ENCODE measurements around the gene LRRC8A.

LRRC8A gene

GRCh38 chr9:128887914-128888350, 6.0 kb downstream of the LRRC8A start:
- peak; percentile 63 for DNase-seq (ENCODE audit: low read depth)
- H3K4me3 ChIP-seq (ENCODE audit: low read depth, low read length) = no peak overlapping the region
- TF ChIP-seq CTCF (conservative IDR thresholded peaks at IDR 0.05; ENCODE audit: low read depth, low read length) = no peak

- no peak for DNase-seq (ENCODE audit: low read depth)
- TF ChIP-seq CTCF (conservative IDR thresholded peaks at IDR 0.05; ENCODE audit: low read depth, low read length) = no peak
- no peak overlapping the region for H3K4me3 ChIP-seq (ENCODE audit: low read depth, low read length)
These were observed 9.6 kb downstream of the LRRC8A start for GRCh38 chr9:128891321-128892220.

- no peak overlapping the region for H3K4me3 ChIP-seq (ENCODE audit: low read depth, low read length)
- DNase-seq (ENCODE audit: low read depth) = peak; percentile 84
- no peak for TF ChIP-seq CTCF (conservative IDR thresholded peaks at IDR 0.05; ENCODE audit: low read depth, low read length)
These were observed 10.4 kb downstream of the LRRC8A start for GRCh38 chr9:128892221-128892921.

- no peak overlapping the region for H3K4me3 ChIP-seq (ENCODE audit: low read depth, low read length)
- no peak for DNase-seq (ENCODE audit: low read depth)
- TF ChIP-seq CTCF (conservative IDR thresholded peaks at IDR 0.05; ENCODE audit: low read depth, low read length) = no peak
These were observed 11.4 kb downstream of the LRRC8A start for GRCh38 chr9:128893354-128893753.

GRCh38 chr9:128894764-128895163, 12.8 kb downstream of the LRRC8A start:
- no peak for TF ChIP-seq CTCF (conservative IDR thresholded peaks at IDR 0.05; ENCODE audit: low read depth, low read length)
- H3K4me3 ChIP-seq (ENCODE audit: low read depth, low read length) = no peak overlapping the region
- DNase-seq (ENCODE audit: low read depth) = no peak

- peak; percentile 90 for DNase-seq (ENCODE audit: low read depth)
- no peak overlapping the region for H3K4me3 ChIP-seq (ENCODE audit: low read depth, low read length)
- TF ChIP-seq CTCF (conservative IDR thresholded peaks at IDR 0.05; ENCODE audit: low read depth, low read length) = peak; percentile 35
These were observed 13.6 kb downstream of the LRRC8A start for GRCh38 chr9:128895556-128895955.
